Measurements from ENCODE around the gene FXR2. TPM values are rescaled to one million over a fixed set of nuclear protein-coding genes. Genes with fewer than 3 reads are reported as not detected.

Gene FXR2
- total and polyA plus RNA-seq, 9 of the 15 experiments (the other 6 are each of a cell fraction or from before 2014, with no cell fraction given) = 2.0 to 49.3 (median 24.5) TPM

GRCh38 chr17:7579001-7579833 lies 35.5 kb downstream of the FXR2 start, which contains the start of gene CD68 (continued):
- TF ChIP-seq ILK (tag; IDR thresholded peaks at IDR 0.05; ENCODE audit: borderline replicate concordance, low read depth) (no peak), SMAD2 (IDR thresholded peaks at IDR 0.05; ENCODE audit: low read depth, low read length) (no peak), EP300 (IDR thresholded peaks at IDR 0.05; ENCODE audit: low read length) (no peak), NR1H2 (CRISPR knock-in tag; IDR thresholded peaks at IDR 0.05) (no peak), CBX1 (IDR thresholded peaks at IDR 0.05; ENCODE audit: low read depth) (peak; percentile 83), ZNF584 (CRISPR knock-in tag; IDR thresholded peaks at IDR 0.05; ENCODE audit: low read depth) (no peak), PHB (CRISPR knock-in tag; IDR thresholded peaks at IDR 0.05) (no peak), E2F3 (CRISPR knock-in tag; IDR thresholded peaks at IDR 0.05) (no peak), THRAP3 (IDR thresholded peaks at IDR 0.05; ENCODE audit: borderline replicate concordance) (peak; percentile 58; the same call in 1 of the 2 replicates), PHF21A (IDR thresholded peaks at IDR 0.05; ENCODE audit: borderline replicate concordance, low read depth) (no peak), MLX (CRISPR knock-in tag; conservative IDR thresholded peaks at IDR 0.05) (no peak), POLR2B (IDR thresholded peaks at IDR 0.05; ENCODE audit: low read depth, partially characterized antibody) (peak; percentile 91), RAD51 (IDR thresholded peaks at IDR 0.05; ENCODE audit: borderline replicate concordance, low read depth) (peak; percentile 34; the same call in 1 of the 2 replicates), YY1 (IDR thresholded peaks at IDR 0.05; ENCODE audit: borderline replicate concordance in 1 of 3, control insufficient read depth in 1 of 3, extremely low read depth in 1 of 3, insufficient read depth in 3 of 3, insufficient read length in 1 of 3, insufficient replicate concordance in 2 of 3, low read depth in 1 of 3, low read length in 2 of 3) (peak in 1 of 3 experiments; percentile 42), SOX6 (IDR thresholded peaks at IDR 0.05) (no peak), ZNF436 (CRISPR knock-in tag; IDR thresholded peaks at IDR 0.05) (no peak), HMG20A (CRISPR knock-in tag; conservative IDR thresholded peaks at IDR 0.05) (no peak), BRD9 (IDR thresholded peaks at IDR 0.05; ENCODE audit: low read depth, partially characterized antibody) (no peak), STAT5B (CRISPR knock-in tag; IDR thresholded peaks at IDR 0.05) (no peak), TFE3 (CRISPR knock-in tag; IDR thresholded peaks at IDR 0.05) (no peak), NR4A1 (CRISPR knock-in tag; IDR thresholded peaks at IDR 0.05) (no peak), NR4A1 (tag; IDR thresholded peaks at IDR 0.05) (no peak), SNRNP70 (optimal IDR thresholded peaks at IDR 0.05; ENCODE audit: low read depth, low read length) (no peak), ZEB2 (IDR thresholded peaks at IDR 0.05) (no peak), NFE2 (IDR thresholded peaks at IDR 0.05; ENCODE audit: low read depth) (peak; percentile 5; the same call in 1 of the 2 replicates), BRF1 (IDR thresholded peaks at IDR 0.05; ENCODE audit: borderline replicate concordance, extremely low read depth, insufficient read length) (no peak)

All from K562 (cell line).